ENCODE measurements around the gene LRP1-AS. TPM values are rescaled to one million over a fixed set of nuclear protein-coding genes. Genes with fewer than 3 reads are reported as not detected.

Gene LRP1-AS
- total RNA-seq, 4 donors from 2014 or later = not detected

DNA sequence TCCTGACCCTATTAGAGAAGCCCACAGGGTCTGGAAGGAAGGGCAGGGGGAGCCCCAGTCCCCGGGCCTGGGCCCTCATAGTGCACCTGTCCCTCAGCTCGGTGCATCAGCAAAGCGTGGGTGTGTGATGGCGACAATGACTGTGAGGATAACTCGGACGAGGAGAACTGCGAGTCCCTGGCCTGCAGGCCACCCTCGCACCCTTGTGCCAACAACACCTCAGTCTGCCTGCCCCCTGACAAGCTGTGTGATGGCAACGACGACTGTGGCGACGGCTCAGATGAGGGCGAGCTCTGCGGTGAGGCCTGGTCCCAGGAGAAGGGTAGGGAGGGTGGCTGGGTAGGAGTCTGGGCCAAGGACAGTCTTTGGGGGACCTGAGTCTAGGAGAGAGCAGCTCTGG lies 26.3 kb upstream of the LRP1-AS start:
- TF ChIP-seq EP300 (IDR thresholded peaks at IDR 0.05) (no peak), POLR2AphosphoS5 (IDR thresholded peaks at IDR 0.05) (no peak), POLR2A (IDR thresholded peaks at IDR 0.05; ENCODE audit: low read depth) (no peak)
- TF ChIP-seq, protein P1, sequence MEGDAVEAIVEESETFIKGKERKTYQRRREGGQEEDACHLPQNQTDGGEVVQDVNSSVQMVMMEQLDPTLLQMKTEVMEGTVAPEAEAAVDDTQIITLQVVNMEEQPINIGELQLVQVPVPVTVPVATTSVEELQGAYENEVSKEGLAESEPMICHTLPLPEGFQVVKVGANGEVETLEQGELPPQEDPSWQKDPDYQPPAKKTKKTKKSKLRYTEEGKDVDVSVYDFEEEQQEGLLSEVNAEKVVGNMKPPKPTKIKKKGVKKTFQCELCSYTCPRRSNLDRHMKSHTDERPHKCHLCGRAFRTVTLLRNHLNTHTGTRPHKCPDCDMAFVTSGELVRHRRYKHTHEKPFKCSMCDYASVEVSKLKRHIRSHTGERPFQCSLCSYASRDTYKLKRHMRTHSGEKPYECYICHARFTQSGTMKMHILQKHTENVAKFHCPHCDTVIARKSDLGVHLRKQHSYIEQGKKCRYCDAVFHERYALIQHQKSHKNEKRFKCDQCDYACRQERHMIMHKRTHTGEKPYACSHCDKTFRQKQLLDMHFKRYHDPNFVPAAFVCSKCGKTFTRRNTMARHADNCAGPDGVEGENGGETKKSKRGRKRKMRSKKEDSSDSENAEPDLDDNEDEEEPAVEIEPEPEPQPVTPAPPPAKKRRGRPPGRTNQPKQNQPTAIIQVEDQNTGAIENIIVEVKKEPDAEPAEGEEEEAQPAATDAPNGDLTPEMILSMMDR (IDR thresholded peaks at IDR 0.05) = no peak
- 84% methylated on average over 11 of the region's 14 CpGs for whole genome bisulfite sequencing
- peaks cover 0 to 27% (median 13%) of the 10 kb centered on the region in 4 donors for H3K4me1 ChIP-seq

GRCh38 chr12:57173089-57173488 lies 25.7 kb upstream of the LRP1-AS start:
- TF ChIP-seq EP300 (IDR thresholded peaks at IDR 0.05) (no peak), POLR2A (IDR thresholded peaks at IDR 0.05; ENCODE audit: low read depth) (no peak), POLR2AphosphoS5 (IDR thresholded peaks at IDR 0.05) (no peak)
- TF ChIP-seq, protein P1 (IDR thresholded peaks at IDR 0.05) = peak; percentile 29 to 55 (median 34)
- intact Hi-C loops (cut with DNase I) = no loop called here
- no peak for DNase-seq (ENCODE audit: extremely low spot score)
- Histone ChIP-seq H3K36me3 (peaks cover 11 to 88% (median 82%) of the 10 kb centered on the region in 4 donors), H3K9me3 (no peaks in the 10 kb centered on the region), H3K27ac (replicated peaks in 1 of 4) (no peak overlapping the region), H3K4me1 (peaks cover 0 to 27% (median 13%) of the 10 kb centered on the region in 4 donors), H3K27me3 (no peaks in the 10 kb centered on the region), H3K4me3 (no peak overlapping the region)
- 58% methylated on average over 10 of the region's 11 CpGs for WGBS

More for the DNA sequence above, 26.3 kb upstream of the LRP1-AS start:
- peaks cover 11 to 88% (median 82%) of the 10 kb centered on the region in 4 donors for H3K36me3 ChIP-seq
- no peaks in the 10 kb centered on the region for H3K27me3 ChIP-seq
- H3K4me3 ChIP-seq = no peak overlapping the region
- intact Hi-C loops (cut with DNase I) = loop anchor here (2.0 kb wide), 1 partner anchor 47 kb away; no protein-coding TSS in a partner anchor
- no peak for DNase-seq (ENCODE audit: extremely low spot score)
- no peaks in the 10 kb centered on the region for H3K9me3 ChIP-seq
- H3K27ac ChIP-seq (replicated peaks in 1 of 4) = no peak overlapping the region

- Histone ChIP-seq H3K4me1 (peaks cover 0 to 27% (median 13%) of the 10 kb centered on the region in 4 donors), H3K27ac (replicated peaks in 1 of 4) (peak overlapping the region; percentile 22 to 39 (median 30)), H3K27me3 (no peaks in the 10 kb centered on the region), H3K4me3 (no peak overlapping the region), H3K9me3 (no peaks in the 10 kb centered on the region), H3K36me3 (peaks cover 18 to 88% (median 82%) of the 10 kb centered on the region in 4 donors)
- intact Hi-C loops (cut with DNase I) = no loop called here
- WGBS = 28% methylated on average over 4 of the region's 4 CpGs
- TF ChIP-seq POLR2A (IDR thresholded peaks at IDR 0.05; ENCODE audit: low read depth) (no peak), POLR2AphosphoS5 (IDR thresholded peaks at IDR 0.05) (no peak), EP300 (IDR thresholded peaks at IDR 0.05) (no peak)
- TF ChIP-seq, protein P1 (IDR thresholded peaks at IDR 0.05) = no peak
- no peak for DNase-seq (ENCODE audit: extremely low spot score)
Observed at GRCh38 chr12:57171668-57172067, 24.2 kb upstream of the LRP1-AS start.

DNA sequence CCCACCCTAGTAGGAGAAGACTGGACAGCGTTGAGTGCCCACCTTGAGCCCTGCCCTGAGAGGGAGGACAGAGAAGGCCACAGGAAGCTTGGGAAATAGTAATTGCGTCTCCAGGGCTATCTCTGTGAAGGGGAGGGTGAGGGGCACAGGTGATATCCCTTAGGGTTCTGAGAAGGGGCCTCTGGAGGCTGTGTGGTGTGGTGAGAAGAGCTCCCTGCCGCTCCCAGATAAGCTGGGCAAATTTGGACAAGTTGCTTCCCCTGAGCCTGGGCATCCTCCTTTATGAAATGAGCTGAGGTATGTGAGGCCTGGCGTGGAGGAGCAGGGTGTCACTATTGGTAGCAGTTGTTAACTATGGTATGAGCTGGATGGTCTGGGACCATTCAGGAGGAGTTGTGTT lies 23.5 kb upstream of the LRP1-AS start:
- intact Hi-C loops (cut with DNase I) = no loop called here
- Histone ChIP-seq H3K9me3 (no peaks in the 10 kb centered on the region), H3K4me1 (peaks cover 0 to 22% (median 13%) of the 10 kb centered on the region in 4 donors), H3K4me3 (no peak overlapping the region), H3K27me3 (no peaks in the 10 kb centered on the region), H3K27ac (replicated peaks in 1 of 4) (peak overlapping the region; percentile 22 to 39 (median 30)), H3K36me3 (peaks cover 25 to 88% (median 82%) of the 10 kb centered on the region in 4 donors)
- no peak for DNase-seq (ENCODE audit: extremely low spot score)
- 83% methylated on average over 4 of the region's 4 CpGs for WGBS
- TF ChIP-seq, protein P1 (IDR thresholded peaks at IDR 0.05) = no peak
- TF ChIP-seq POLR2A (IDR thresholded peaks at IDR 0.05; ENCODE audit: low read depth) (no peak), POLR2AphosphoS5 (IDR thresholded peaks at IDR 0.05) (no peak), EP300 (IDR thresholded peaks at IDR 0.05) (no peak)

GRCh38 chr12:57170408-57170807 lies 23.0 kb upstream of the LRP1-AS start:
- TF ChIP-seq POLR2AphosphoS5 (IDR thresholded peaks at IDR 0.05) = no peak
- TF ChIP-seq POLR2A (IDR thresholded peaks at IDR 0.05; ENCODE audit: low read depth) = no peak
- TF ChIP-seq, protein P1 (IDR thresholded peaks at IDR 0.05) = no peak
- TF ChIP-seq EP300 (IDR thresholded peaks at IDR 0.05) = no peak
- intact Hi-C loops (cut with DNase I) = no loop called here
- Histone ChIP-seq H3K27ac (replicated peaks in 1 of 4) (no peak overlapping the region), H3K9me3 (no peaks in the 10 kb centered on the region), H3K36me3 (peaks cover 31 to 88% (median 83%) of the 10 kb centered on the region in 4 donors), H3K4me3 (no peak overlapping the region), H3K27me3 (no peaks in the 10 kb centered on the region), H3K4me1 (peaks cover 0 to 17% (median 8%) of the 10 kb centered on the region in 4 donors)
- DNase-seq (ENCODE audit: extremely low spot score) = no peak
- WGBS = 91% methylated on average over 1 of the region's 1 CpG
